ENCODE results near the gene AFF1.
"Not testable (repeated sequence)": the region's sequence is repeated elsewhere in the genome, so short reads cannot be mapped to it uniquely, and the experiment has no call there.

The AFF1 gene

DNA sequence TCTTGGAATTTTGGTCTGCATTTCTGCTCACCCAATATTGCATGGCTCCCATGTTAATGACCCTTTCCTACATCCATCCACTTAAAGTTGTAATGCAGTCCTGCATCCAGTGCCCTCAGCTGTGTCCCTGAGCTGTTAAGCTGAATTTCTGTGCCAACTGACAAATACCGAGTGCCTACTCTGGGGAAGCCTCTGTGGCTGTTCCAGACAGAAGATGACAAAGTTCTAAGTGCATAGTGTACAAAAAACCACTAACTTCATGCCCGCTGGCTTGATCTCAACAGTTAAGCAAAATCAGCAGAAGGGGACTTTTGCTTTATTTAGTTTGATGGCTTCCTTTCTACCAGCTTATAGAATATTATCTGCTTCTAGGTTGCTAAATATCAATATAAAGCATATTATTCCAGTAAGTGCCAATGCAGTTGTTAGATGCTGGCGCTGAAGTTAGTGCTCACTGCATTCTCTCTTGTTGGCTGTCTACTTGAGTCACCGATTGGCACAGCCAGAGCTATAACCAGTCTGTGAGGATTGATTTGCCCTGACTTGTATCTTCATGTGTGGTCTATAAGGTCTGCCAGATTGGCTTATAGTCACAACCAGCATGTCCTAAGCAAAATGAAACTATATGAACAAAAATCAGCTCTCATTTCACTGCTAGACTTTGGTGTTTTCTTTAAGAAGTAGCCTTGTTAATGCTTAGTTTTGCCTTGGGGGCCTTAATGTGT is 186.7 kb downstream of the AFF1 start:
- DNase-seq, result no peak

DNA sequence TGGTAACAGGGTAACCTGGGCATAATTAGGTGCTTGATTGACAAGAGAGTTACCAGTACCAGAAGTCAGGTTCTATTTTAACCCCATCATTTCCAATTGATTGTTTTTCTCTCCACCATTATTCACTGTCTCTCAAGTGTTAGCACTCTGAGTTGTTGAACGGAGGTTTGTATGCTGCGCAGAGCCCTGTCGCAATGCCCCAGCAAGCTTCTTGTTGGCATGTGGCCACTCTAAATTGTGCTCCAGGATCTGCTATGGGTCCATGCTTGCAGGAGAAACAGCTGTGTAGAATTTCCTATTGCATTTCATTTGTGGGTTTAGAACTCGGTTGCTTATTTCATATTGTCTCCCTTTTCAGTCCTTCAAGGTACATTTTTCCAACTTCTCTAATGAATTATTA is 187.4 kb downstream of the AFF1 start:
- DNase-seq, result no peak

DNA sequence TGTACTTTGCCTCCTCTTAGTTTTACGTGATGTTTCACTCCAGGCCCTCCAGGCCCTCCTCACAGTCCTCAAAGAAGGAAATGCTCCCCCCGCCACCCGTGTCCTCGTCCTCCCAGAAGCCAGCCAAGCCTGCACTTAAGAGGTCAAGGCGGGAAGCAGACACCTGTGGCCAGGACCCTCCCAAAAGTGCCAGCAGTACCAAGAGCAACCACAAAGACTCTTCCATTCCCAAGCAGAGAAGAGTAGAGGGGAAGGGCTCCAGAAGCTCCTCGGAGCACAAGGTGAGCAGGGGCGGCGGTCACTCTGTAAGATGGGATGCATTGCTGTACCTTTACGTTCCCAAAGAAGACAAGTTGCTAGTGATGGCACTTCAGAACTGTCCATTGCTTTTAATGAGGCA is 191.2 kb downstream of the AFF1 start:
- DNase-seq, result no peak

DNA sequence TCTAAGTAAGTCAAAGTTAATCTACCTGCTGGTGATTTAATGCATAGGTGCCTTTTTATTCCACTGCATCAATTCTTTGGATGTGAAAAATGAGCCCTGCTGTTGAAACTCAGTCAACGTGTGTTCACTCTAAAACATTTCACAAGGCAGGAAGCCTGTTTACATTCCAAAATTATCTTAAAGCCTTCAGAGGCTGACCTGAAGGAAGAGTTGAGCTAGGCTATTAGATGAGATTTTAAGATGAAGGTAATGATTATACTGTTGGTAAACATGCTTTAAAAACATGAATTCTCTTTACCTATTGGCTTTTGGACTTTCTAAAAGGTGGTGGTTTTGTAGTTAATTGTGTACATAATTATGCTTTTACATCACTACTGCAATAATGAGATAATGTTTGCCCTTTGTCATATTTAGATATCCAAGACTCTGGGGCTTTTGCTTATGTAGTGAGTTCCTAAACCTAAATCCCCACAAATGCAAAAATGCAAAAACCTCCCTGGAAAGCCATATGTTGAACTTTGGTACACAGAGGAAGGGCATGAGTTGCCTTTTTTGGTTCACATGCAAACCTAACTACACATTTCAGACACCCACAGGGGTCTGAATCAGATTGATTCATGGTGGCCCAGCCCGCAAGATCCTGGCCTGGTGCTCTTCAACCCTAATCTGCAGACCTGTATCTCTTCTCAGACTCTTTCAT is 193.3 kb downstream of the AFF1 start:
- no peak for DNase-seq

DNA sequence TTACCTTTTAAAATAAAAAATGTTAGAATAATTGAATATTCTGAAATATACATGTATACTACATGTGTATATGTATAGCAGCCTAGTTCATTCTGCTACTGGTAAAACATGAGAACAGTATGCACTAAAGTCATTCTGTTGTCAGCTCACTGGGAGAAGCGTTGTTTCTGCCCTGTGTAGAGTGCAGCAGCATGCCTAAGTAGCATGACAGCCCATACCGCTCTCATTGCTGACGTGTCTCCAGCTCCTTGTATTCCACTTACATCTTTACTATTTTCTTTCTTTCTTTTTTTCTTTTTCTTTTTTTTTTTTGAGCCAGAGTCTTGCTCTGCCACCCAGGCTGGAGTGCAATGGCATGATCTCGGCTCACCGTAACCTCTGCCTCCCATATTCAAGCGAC is 194.9 kb downstream of the AFF1 start:
- DNase-seq, result no peak

DNA sequence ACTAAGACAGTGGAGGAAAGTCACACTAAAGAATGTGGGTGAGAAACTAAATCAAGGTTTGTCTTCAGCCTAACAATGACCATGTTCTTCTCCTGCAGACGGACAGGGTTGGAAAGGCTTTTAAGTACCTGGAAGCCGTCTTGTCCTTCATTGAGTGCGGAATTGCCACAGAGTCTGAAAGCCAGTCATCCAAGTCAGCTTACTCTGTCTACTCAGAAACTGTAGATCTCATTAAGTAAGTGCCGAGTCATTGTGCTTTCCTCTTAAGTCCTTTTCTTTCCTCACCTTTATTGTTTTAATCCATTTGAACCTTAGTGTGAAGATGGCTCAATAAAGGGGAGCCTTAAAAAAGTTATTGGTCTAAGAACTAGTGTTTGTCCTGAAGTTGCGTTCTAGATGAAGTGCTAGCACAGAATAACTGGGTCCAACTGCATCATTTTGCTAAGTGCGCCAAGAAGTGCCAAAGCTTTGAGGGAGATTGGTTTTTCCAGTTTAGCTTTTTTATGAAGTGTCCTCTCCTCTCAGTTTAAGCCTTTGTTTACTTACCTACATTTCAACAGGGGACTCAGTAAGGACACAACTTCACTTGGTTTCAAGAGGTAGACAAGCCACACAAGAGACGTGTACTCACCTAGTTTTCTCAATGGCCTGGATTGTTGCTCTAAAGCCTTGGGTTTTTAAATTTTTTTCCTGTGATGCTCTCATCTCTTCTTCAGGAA is 196.3 kb downstream of the AFF1 start:
- no peak for DNase-seq

DNA sequence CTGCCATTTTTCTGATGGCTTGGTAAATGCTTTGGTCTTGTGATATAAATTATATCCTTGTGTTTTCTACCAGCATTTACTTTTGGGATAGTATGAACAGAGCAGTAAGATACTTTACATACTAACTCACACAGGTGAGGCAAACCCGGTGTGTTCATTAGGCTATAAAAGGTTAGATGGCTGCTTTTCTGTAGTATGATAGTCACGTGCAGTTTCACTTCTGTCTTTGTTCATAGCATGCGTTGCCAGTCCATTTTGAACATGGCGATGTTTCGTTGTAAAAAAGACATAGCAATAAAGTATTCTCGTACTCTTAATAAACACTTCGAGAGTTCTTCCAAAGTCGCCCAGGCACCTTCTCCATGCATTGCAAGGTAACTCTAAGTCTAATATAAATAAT is 197.2 kb downstream of the AFF1 start:
- DNase-seq, result no peak

DNA sequence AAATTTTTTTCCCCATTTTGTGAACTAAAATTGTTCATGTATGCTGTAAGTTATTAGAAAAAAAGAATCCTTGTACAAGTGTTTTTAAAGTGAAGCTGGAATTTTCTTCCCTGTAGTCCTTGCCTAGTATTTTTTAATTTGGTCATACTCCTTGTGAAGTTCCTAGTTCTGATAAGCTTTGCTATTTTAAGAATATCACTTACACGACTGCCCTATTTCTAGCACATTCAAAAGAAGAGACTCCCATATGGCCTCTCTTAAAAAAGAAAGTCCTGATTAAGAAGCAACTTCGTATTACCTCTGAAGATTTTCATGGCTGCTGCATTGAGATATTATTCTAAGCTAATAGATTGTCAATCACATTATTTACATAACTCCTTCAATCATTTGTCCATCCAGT is 198.4 kb downstream of the AFF1 start:
- no peak for DNase-seq

DNA sequence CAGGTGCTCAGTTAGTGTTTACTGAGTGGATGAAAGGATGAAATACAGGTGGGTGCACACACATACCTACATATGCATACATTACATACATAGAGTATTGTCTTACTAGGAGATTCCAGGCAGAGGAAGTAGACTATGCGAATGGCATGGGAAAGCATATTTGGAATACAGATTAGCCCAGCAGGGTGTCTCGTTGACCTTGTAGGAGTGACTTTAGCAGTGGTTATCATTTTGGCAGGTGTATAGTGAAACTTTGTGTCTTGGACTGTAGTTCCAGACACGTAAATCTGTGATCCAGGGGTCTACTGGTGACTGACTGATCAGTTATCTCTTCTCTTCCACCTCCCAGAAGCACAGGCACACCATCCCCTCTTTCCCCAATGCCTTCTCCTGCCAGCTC is 199.3 kb downstream of the AFF1 start:
- DNase-seq, result no peak

DNA sequence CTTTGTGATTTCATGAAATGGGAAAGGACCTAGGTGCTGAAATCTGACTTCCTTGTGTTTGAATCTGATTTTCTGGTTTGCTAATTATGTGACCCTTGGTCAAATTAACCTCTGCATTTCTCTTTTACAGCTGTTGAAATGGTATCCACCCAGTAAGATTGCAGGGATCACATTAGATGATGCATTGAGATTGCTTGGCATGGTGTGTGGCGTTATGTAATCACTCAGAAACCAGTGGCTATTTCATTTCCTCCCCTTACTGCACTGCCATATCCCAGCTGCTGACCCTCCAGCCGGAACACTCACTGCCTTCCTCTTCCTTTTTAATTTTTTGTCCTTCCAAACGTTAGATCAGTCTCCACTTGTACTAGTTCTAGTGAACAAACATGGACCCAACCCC is 206.6 kb downstream of the AFF1 start:
- no peak for DNase-seq

DNA sequence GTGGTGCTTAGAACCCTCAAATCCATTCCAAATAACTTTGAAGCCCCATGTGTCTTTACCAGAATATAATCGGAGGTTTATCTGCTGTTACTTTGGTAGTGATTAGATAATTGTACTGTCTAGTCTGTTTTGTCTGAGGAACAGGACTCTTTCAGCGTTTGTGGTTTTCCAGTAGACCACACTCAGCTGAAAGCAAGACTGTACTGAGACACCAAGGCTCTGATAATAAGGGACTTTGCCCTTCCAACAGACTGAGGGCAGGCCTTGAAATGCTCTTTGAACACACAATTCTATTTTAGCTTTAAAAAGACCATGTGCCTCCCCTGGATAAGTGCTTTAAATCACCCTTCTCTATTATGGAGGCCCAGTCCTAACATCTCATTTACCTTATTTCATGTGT is 209.5 kb downstream of the AFF1 start:
- no peak for DNase-seq

DNA sequence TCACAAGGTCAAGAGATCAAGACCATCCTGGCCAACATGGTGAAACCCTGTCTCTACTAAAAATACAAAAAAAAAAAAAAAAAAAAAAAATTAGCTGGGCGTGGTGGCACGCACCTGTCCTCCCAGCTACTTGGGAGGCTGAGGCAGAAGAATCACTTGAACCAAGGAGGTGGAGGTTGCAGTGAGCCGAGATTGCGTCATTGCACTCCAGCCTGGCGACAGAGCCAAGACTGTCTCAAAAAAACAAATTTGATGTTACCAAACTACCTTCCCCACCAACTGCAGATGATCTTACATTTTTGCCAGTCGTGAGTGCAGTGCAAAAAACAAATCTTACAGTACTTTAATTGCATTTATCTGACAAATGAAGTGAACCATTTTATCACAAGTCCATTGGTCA is 211.1 kb downstream of the AFF1 start:
- not testable (repeated sequence) for DNase-seq

DNA sequence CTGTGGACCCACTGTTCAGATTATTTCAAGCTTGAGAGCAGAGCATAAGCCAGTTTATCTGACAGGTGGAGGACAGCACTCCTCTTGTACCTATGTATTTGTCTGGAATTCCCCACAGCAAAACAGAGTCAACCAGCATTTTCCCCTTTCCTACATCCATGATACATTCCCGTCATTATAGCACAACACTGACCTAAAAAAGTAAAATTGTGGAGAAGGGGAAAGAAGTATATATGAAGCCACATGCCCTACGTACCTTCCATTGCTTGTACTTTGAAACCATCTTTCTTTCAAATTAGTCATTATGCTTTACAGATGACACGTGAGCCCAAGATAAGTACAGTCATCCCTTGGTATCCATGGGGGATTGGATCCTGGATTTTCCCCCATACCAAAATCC is 212.3 kb downstream of the AFF1 start:
- no peak for DNase-seq

DNA sequence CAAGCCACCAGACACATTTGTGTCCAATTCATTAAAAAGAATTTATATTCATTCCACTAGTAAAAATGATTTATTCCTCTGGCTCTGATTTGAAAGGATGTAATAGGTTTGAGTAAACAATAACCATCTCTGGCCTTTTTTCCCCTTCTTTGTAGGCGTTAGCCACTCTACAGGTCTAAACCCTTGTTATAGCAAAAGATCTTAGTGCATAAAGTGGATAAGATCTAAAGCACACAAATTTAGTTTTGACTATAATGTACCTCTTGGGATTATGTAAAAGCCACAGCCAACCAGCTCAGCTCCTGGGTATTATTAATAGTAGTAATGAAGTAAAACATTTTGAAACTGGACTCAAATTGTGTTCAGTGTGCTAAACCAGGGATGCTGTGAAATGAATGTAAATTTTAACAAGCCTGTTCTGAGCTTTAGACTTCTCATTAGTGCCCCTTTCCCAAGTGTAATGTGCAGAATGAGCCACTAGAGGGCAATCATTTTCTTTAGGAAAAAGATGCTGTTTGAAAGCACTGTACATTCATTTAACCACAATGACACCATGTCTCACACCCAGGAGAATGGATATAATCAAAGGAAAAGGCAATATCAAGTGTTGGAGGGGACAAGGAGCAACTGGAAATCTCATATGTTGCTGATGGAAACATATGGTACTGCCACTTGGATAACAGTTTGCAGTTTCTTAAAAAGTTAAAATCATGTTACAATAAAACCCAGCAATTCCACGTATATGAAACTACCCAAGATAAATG is 215.9 kb downstream of the AFF1 start:
- DNase-seq, result peak; percentile 55 to 83

DNA sequence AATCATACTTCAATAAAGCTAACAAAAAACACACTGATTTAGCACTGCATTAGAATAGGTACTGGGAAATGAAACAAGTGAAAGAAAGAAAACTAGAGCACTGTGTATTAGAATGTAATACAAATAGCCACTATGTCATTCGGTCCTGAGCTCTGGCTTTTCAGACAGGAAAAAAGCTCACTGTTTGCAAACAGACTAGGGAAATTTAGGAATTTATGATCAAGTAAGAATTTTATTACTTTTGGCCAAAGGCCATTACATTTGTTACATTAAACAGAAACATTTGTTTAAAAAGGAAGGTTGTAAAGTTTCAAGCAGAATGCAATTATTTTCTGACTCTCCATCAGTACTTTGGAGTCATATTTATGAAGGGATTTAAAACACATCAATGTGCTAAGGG is 216.9 kb downstream of the AFF1 start:
- DNase-seq, result no peak

DNA sequence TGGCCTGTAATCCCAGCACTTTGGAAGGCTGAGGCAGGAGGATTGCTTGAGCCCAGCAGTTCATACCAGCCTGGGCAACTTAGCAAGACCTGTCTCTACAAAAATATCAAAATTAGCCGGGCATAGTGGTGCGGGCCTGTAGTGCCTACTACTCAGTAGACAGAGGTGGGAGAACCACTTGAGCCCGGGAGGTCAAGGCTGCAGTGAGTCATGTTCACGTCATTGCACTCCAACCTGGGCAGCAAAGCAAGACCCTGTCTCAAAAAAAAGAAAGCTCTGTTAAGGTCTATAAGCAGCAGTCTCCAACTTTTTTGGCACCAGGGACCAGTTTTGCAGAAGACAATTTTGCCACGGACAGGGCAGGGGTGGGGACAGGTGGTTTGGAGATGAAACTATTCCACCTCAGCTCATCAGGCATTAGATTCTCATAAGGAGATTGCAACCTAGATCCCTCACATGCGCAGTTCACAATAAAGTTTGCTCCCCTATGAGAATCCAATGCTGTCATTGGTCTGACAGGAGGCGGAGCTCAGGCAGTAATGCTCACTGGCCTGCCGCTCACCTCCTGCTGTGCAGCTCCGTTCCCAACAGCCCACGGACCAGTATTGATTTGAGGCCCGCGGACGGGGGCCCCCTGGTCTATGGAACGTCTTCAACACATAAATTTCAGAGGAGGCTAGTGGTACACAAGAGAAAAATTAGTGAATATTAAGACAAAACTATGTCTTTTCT is 217.7 kb downstream of the AFF1 start:
- no peak for DNase-seq

DNA sequence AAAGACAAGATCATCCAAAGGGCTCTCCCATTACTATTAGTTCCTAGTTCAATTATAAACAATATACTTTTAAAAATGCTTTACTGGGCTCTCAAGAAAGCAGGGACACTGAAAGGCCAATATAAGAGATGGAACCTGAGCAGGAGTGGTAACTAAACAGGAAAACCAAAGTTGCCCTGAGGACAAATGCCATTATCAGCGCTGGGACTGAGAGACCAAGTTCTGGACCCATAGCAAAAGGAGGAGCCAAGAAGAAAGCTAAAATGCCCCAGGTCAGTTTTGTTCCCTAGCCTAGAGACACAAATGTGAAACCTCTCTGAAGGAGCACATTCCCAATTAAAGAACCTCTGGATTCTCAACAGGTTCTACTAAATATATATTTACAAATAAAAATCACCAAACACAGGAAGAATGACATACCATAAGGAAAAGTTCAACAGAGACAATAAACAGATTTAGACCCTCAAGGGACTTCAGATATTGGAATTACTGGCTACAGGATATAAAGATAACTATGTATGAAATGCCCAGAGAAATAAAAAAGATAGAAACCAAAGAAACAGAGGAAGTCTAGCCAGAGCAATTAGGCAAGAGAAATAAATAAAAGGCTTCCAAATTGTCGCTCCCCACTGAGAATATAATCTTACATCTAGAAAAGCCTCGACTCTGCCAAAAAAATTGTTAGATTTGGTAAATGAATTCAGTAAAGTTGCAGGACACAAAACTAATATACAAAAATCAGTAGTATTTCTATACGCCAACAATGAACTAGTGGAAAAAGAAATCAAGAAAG is 218.5 kb downstream of the AFF1 start:
- no peak for DNase-seq

DNA sequence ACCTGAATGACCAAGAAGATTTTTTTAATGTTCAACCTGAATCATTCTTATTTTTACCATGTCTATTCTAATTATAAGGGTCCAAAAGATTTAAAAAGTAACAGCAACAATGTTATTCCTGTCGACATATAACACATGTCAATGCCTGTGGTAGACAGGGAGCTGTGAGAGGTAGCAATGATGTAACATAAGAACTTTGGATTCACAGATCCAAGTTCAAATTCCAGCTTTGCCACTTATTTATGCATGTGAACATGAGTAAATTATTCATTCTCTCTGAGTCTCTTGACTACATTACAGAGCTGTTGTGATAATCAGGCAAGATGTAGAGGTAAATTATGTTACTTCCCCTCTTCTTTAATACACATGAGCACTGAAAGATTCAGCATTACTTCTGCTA is 231.1 kb downstream of the AFF1 start:
- peak; percentile 6 to 19 for DNase-seq

DNA sequence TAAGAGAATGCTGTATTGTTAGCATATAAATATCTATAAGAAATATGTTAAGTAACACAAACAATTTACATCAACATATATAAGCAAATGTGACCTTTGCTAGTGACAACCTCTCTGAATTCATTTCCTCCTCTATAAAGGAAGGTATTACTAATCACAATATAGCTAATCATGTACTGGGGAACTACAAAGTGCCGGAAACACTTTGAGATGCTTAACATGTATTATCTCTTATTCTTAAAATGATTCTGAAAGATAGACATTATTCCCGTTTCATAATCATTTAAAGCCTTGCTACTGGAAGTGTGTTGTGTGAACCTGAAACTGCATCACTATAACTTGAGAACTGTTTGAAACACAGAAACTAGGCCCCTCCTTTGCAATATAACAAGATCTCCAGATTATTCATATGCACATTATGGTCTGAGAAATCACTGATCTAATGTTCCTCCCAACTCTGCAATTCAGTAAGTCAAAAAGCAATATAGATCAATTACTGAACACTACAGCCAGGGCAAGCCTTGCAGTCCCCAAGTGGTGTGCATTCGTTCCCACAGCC is 231.6 kb downstream of the AFF1 start:
- DNase-seq, result no peak

DNA sequence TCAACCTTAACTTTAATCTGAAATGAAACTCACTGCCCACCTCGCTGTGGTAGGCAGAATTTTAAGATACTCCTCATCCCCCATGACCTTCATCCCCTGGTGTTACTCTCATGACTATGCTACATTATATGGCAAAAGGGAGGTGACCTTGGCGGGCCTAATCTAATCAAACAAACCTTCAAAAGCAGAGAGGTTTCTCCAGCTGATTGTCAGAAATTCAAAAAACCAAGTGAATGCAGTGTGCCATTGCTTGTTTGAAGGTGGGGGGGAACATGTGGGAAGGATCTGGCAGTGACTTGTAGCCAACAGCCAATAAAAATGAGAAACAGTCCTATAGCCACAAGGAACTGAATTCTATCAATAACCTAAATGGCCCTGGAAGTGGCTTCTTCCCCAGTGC is 237.1 kb downstream of the AFF1 start:
- DNase-seq, result no peak

DNA sequence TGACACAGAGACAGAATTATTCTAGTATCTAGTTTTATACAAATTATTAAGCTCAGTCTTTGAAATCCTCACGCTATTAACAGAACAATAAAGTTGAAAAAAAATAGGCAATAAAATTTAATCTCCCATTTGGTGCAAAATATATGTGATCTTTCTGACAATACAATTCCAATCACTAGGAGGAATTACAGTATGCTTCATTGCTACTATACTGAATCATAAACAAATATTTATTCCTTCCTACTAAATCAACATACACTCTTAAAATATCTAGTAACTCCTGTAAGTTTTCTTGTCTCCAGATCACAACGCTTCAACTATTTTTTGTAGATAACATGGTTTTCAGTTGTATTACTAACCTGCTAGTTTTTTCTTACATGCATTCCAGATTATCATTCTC is 239.9 kb downstream of the AFF1 start:
- no peak for DNase-seq

DNA sequence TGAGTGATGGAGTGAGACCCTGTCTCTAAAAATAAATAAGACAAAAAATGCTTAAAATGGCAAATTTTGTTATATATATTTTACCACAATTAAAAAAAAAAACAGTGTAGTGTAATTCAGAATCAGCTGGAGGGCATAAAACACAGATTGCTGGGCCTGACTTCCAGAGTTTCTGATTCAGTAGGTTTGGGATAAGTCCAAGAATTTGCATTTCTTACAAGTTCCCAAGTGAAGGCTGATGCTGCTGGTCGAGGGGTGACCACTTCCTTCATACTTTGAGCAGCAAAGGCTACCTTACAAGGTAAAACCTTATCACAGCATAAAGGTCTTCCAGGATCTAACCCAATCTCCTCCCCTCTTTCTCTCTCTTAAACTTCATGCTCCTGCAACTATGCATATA is 244.9 kb downstream of the AFF1 start:
- DNase-seq, result no peak

All from NCI-H526 (cell line).